Activated CD4-positive, alpha-beta T cell treated with anti-CD3 and anti-CD28 coated beads, Interleukin-2, amount 50 U/mL, for 48 hours (primary cell): ENCODE results near the gene CA9.

ENCODE experiments used
- DNase-seq, 2 experiments: peaks; one replicate each; pipeline ENCODE4 v3.0.0-alpha.2; 2020

Gene CA9

GRCh38 chr9:35691757-35692301, 18.1 kb downstream of the CA9 start:
- no peak for DNase-seq

GRCh38 chr9:35695943-35696401, 22.2 kb downstream of the CA9 start:
- no peak for DNase-seq

DNA sequence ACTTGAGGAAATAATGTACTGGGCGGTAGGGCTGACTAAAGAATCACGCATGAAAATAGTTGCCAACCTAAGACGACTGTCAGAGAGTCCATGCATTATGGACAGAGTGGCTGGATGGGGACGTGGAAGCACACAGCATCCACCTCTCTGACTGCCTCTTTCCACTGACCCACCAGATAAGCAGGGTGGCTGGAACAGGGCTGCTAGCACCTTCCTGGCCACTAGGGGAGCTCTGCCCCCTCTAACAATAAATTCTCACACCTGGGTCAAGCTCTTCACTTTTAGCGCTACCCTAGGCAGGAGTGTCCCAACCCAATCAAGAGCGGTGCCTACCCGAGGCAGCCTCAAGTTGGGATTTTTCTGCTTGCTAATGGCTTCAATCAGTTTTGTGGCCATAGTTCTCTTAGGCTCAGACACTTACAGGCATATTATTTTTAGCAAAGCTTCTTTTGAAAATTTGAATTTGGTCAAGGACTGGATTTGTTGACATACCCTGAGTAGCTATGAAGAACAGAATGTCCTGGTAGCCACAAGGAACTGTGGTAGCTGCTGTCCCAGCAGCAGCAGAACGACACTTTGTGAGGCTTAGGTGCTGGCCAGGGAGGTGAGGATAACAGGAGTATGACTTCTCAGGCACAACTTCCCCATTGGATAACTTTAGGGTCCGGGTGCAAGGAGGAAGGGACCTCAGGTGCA, 22.9 kb downstream of the CA9 start:
- DNase-seq, result peak; percentile 56 to 68

DNA sequence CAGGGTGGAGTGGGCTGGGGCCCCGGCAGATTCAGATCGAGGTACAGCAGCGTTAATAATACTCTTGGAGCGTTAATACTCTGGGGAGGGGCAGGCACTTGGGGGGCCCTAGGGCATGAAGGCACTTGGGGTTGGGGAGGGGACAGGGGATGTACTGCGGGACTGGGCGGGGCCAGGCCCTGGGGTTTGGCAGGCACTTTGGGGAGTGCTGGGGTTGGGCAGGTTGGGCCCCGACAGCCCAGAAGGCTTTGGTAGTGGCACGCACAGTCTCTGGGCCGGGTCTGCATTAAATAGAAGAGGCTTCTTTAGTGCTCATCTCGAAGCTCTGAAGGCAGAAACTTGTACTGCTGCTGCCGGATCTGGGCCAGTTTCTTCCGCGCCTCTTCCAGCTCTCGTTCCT, 23.8 kb downstream of the CA9 start:
- no peak for DNase-seq

DNA sequence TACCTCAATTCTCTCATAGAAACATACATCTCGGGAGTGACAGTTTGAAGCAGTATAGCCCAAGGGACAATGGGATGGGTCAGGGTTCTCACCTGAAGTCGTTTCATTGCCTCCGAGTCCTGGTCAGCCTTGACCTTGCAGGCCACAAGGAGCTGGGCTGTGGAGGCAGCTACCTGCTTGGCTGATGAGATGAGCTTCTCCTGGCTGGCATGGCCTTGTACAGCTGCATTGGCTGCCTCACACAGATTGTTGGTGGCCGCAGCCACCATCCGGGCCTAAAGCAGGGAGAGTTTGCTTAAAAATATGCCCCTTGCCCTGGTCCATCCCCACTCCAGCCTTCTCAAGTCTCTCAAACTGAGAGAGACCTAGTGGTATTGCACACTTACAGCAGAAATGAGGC, 24.5 kb downstream of the CA9 start:
- DNase-seq, result no peak

DNA sequence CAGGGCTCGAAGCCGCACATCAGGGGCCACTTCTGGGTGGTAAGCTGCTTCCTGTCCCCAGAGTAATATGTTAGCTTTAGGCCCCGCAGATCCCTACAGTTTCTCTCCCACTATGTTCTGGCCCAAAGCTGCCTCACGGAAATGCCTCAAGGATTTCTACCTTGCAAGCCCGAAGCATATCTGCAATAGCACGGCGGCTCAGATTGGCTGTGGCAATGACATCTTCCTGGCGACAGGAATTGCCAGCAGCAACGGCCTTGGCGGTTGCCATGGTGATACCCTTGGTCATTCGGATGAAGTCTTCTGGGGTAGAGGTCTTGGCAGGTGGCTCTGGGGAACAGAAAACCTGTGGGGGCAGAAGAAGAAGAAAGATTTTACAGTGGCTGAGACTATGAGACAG, 26.3 kb downstream of the CA9 start:
- no peak for DNase-seq

DNA sequence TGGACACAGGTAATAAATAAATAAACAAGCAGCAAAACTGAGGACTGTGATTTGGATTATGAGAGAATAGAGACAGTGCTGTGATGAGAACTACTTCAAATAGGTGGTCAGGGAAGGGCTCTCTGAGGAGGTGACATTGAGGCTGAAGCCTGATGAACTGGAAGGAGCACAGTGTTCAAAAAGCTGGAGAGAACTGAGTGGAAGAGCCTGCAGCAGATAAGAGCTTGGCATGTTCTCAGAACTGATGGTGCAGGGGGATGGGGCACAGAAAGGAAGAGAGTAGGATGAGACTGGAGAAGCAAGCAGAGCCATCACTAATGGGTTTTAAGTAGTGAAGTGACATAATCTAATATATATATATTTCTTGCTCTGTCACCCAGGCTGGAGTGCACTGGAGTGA, 27.2 kb downstream of the CA9 start:
- no peak for DNase-seq

DNA sequence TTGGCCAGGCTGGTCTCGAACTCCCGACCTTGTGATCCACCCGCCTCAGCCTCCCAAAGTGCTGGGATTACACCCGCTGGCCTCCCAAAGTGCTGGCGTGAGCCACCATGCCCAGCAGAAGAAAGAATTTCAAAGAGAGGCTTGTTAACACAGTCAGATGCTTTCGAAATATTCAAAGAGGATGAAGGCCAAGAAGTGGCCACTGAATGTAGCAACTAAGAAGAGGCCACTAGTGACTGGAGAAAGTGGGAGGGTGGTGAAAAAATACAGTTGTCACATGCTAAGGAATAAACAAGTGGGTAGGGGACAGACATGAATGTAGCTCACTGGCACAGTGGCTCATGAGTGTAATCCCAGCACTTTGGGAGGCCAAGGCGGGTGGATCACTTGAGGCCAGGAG, 29.0 kb downstream of the CA9 start:
- DNase-seq, result no peak

GRCh38 chr9:35703906-35704672, 30.4 kb downstream of the CA9 start:
- no peak for DNase-seq

- DNase-seq, result no peak
Observed at GRCh38 chr9:35705372-35705771, 31.6 kb downstream of the CA9 start.

GRCh38 chr9:35705836-35706430, 32.2 kb downstream of the CA9 start:
- no peak for DNase-seq

GRCh38 chr9:35706951-35707350, 33.2 kb downstream of the CA9 start:
- no peak for DNase-seq

- DNase-seq, result no peak
Observed at GRCh38 chr9:35708146-35708545, 34.4 kb downstream of the CA9 start.

- no peak for DNase-seq
Observed at GRCh38 chr9:35710818-35711500, 37.2 kb downstream of the CA9 start.

GRCh38 chr9:35711501-35712428, 38.0 kb downstream of the CA9 start:
- no peak for DNase-seq

DNA sequence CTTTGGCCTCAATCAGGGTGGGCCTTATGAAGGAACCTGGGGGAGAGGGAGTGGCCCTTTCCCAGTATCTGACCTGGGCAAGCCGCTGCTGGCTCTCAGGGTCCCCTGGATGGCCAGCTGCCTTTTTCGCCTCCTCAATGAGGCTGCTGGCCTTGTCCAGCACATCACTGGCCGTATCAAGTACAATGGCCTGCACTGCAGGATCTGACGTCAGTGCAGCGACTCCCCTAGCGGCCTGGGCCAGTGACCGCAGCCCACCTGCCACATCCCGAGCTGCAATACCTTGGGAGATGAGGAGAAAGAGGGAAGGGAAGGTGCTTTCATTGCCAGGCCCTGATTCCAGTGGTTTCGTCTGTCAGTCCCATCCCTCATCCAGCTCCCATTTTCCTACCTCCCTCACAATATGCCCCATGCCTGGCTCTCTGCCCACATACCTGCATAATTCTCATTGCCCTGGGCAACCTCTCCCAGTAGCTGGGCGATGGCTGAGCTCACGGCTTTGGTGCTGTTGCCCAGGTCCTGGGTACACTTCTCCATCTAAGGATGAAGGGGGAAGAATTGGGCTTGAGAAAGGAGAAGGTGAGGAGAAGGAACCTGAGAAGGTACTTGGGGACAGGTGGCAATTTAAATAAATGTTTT, 39.2 kb downstream of the CA9 start:
- DNase-seq, result no peak

DNA sequence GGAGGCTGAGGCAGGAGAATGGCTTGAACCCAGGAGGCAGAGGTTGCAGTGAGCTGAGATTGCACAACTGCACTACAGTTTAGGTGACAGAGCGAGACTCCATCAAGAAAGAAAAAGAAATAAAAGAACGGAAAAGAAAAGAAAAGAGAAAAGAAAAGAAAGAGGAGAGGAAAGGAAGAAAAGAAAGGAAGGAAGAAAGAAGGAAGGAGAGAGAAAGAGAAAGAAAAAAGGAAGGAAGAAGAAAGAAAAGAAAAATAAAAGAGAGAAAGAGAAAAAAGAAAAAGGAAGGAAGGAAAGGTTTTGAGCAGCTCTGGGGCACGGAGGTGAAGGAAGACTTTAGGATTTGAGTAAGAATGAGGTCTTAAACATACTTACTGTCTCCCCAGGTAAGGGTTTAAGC, 39.9 kb downstream of the CA9 start:
- DNase-seq, result no peak

GRCh38 chr9:35714123-35714522, 40.4 kb downstream of the CA9 start:
- DNase-seq, result no peak

DNA sequence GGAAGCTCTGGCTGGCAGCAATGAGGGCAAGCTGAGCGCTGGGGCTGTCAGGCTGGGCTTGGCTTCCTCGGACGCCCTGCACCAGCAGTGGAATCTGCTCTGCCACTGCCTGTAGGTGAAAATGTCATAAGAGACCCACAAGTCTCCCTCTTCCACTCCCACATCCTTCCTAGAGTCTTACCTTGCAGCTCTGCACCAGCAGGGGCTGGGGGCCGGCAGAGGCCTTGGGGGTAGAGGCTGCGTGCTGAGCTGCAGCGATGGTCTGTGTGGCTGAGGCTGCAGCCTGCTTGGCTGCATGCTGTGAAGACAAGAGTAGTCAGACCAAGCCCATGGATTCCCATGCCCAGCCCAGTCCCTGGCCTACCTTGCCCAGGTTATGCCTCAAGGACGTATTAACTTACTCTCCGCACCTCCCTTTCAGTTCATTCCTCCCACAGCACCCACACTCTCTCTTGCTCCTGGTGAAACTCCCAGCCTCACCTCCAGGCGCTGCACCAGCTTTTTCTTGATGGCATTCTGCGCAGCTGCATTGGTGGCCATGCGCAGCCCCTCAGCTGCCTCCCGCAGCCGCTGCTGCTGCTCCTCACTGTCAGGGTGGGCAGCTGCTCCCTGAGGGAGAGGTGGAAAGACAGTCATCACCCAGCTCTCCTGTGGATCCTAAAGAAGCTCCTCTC, 41.0 kb downstream of the CA9 start:
- no peak for DNase-seq

DNA sequence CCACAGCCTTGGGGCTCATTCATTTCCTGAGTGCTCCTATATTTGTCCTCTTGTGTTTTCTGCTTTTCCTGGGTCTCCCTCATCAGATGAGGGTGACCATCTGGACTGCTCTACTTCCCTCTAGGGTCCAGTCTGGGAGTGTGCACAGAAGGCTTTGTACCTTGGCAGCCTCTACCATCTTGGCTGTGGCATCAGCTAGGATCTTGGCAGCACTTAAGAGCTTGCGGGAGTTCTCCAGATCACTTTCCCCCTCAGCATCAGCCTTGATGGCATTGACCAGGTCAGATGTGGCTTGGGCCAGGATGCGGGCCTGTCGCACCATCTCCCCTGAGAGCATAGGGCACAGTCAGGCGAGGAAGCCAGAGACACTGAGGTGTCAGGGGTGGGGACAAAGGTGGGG, 42.5 kb downstream of the CA9 start:
- no peak for DNase-seq
